Measurements from ENCODE around the gene JAKMIP2. TPM values are rescaled to one million over a fixed set of nuclear protein-coding genes. Genes with fewer than 3 reads are reported as not detected.

JAKMIP2 gene
- total and polyA plus RNA-seq, 2 experiments from 2014 or later = 0.23 TPM; not detected in 1

DNA sequence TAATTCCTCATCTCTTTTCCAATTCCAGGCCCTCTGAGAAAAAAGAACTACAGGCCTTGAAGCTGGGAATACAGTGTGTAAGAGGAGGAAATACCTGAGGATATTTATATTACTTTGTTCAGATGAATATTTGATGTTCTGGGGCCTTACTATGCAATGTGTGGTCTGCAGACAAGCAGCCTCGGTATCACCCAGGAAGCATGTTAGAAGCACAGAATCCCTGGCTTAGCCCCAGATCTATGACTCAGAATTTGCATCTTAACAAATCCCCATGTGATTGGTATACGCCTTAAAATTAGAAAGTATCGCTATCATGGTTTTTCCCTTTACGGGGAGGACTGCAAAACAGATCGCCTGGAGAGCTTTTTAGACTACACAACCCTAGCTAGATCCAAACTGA, 121.0 kb downstream of the JAKMIP2 start:
- no peaks in the 10 kb centered on the region for H3F3A ChIP-seq (ENCODE audit: insufficient read depth)
- no peaks in the 10 kb centered on the region for H3K9me2 ChIP-seq (ENCODE audit: insufficient read depth)
- H3K27me3 ChIP-seq (replicated peaks; ENCODE audit: insufficient read depth) = peaks cover 11% of the 10 kb centered on the region
- H3K27ac ChIP-seq = no peak overlapping the region
- no peaks in the 10 kb centered on the region for H3K36me3 ChIP-seq (ENCODE audit: low read depth)
- DNase-seq = no peak
- no peaks in the 10 kb centered on the region for H4K20me1 ChIP-seq (ENCODE audit: insufficient read depth)
- H3K4me2 ChIP-seq (ENCODE audit: unreplicated experiment) = no peak overlapping the region
- no peaks in the 10 kb centered on the region for H3K9me3 ChIP-seq (ENCODE audit: low read depth)
- no peak overlapping the region for H2AFZ ChIP-seq
- no peak for TF ChIP-seq EZH2phosphoT487 (IDR thresholded peaks at IDR 0.05; ENCODE audit: insufficient read depth, low read depth)
- TF ChIP-seq EZH2 (IDR thresholded peaks at IDR 0.05; ENCODE audit: insufficient read depth, poor library complexity, severe bottlenecking) = no peak
- no peaks in the 10 kb centered on the region for H3K4me1 ChIP-seq (ENCODE audit: insufficient read depth)
- H3K9ac ChIP-seq = no peak overlapping the region
- H3K4me3 ChIP-seq = no peak overlapping the region
- WGBS, 2 experiments (ENCODE audit: low coverage in 1 of 2, low lambda C conversion rate in 2 of 2, missing lambda C conversion rate in 2 of 2) = 64 to 69% methylated on average over 5 of the region's 5 CpGs
- in situ Hi-C loops (cut with MboI) = no loop called here
- H3K79me2 ChIP-seq (ENCODE audit: insufficient read depth) = no peaks in the 10 kb centered on the region

DNA sequence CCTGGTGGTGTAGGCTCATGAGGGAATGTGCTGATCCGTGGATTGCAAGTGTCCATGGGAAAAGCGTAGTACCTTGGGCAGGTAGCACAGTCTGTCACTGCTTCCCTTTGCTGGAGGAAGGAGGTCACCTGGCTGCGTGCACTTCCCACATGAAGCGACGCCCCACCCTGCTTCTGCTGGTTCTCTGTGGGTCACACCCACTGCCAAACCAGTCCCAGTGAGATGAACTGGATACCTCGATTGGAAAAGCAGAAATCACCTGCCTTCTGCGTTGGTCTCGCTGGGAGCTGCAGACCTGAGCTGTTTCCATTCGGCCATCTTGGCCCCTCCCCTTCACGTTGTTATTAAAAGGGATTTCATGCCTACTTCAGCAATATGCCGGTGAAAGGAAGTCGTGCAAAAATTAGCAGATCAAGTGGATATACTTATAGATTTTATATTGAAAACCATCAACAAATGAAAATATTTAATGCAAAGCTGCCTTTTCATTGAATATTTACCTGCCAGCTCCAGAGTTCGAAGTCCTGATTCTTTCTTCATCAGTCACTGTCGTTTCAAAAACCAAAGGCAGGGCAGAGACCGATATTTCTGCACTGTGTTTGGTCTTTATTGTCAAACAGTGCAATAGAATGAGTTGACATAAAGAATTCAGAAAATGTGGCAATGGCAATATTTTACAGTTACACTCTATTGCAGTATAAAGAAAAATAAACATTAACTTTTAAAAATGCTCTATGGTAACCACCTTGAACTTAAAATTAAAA, 123.2 kb downstream of the JAKMIP2 start:
- no peak overlapping the region for H2AFZ ChIP-seq
- no peak for DNase-seq
- H3K27ac ChIP-seq = no peak overlapping the region
- no peaks in the 10 kb centered on the region for H4K20me1 ChIP-seq (ENCODE audit: insufficient read depth)
- no peaks in the 10 kb centered on the region for H3K36me3 ChIP-seq (ENCODE audit: low read depth)
- peaks cover 9% of the 10 kb centered on the region for H3K27me3 ChIP-seq (replicated peaks; ENCODE audit: insufficient read depth)
- H3K9ac ChIP-seq = no peak overlapping the region
- H3K9me3 ChIP-seq (ENCODE audit: low read depth) = no peaks in the 10 kb centered on the region
- 36 to 40% methylated on average over 15 of the region's 15 CpGs for WGBS, 2 experiments (ENCODE audit: low coverage in 1 of 2, low lambda C conversion rate in 2 of 2, missing lambda C conversion rate in 2 of 2)
- H3K4me2 ChIP-seq (ENCODE audit: unreplicated experiment) = no peak overlapping the region
- H3K9me2 ChIP-seq (ENCODE audit: insufficient read depth) = no peaks in the 10 kb centered on the region
- TF ChIP-seq EZH2phosphoT487 (IDR thresholded peaks at IDR 0.05; ENCODE audit: insufficient read depth, low read depth) = no peak
- no peak for TF ChIP-seq EZH2 (IDR thresholded peaks at IDR 0.05; ENCODE audit: insufficient read depth, poor library complexity, severe bottlenecking)
- no peak overlapping the region for H3K4me3 ChIP-seq
- H3K79me2 ChIP-seq (ENCODE audit: insufficient read depth) = no peaks in the 10 kb centered on the region
- no peaks in the 10 kb centered on the region for H3K4me1 ChIP-seq (ENCODE audit: insufficient read depth)
- in situ Hi-C loops (cut with MboI) = no loop called here
- H3F3A ChIP-seq (ENCODE audit: insufficient read depth) = no peaks in the 10 kb centered on the region

DNA sequence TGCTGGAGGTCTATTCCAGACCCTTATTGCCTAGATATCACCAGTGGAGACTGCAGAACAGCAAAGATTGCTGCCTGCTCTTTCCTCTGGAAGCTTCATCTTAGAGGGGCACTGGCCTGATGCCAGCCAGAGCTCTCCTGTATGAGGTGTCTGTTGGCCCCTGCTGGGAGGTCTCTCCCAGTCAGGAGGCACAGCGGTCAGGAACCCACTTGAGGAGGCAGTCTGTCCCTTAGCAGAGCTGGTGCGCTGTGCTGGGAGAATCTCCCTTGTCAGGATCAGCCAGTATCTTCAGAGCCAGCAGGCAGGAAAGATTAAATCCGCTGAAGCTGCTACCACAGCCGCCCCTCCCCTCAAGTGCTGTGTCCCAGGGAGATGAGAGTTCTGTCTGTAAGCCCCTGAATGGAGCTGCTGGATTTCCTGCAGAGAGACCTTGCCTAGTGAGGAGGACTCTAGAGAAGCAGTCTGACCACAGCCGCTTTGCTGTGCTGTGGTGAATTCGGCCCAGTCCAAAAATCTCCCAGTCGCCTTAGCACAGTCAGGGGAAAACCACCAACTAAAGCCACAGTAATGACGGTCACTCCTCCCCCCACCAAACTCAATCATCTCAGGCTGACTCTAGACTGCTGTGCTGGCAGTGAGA, 124.1 kb downstream of the JAKMIP2 start:
- Histone ChIP-seq H3F3A (ENCODE audit: insufficient read depth) (no peaks in the 10 kb centered on the region), H3K36me3 (ENCODE audit: low read depth) (no peaks in the 10 kb centered on the region), H3K4me3 (no peak overlapping the region), H4K20me1 (ENCODE audit: insufficient read depth) (no peaks in the 10 kb centered on the region), H3K9me2 (ENCODE audit: insufficient read depth) (no peaks in the 10 kb centered on the region), H3K9ac (no peak overlapping the region), H3K27ac (no peak overlapping the region), H3K79me2 (ENCODE audit: insufficient read depth) (no peaks in the 10 kb centered on the region), H2AFZ (no peak overlapping the region), H3K9me3 (ENCODE audit: low read depth) (no peaks in the 10 kb centered on the region), H3K4me1 (ENCODE audit: insufficient read depth) (no peaks in the 10 kb centered on the region), H3K27me3 (replicated peaks; ENCODE audit: insufficient read depth) (peaks cover 5% of the 10 kb centered on the region), H3K4me2 (ENCODE audit: unreplicated experiment) (no peak overlapping the region)
- WGBS, 2 experiments (ENCODE audit: low coverage in 1 of 2, low lambda C conversion rate in 2 of 2, missing lambda C conversion rate in 2 of 2) = 48% methylated on average over 8 of the region's 8 CpGs
- TF ChIP-seq EZH2phosphoT487 (IDR thresholded peaks at IDR 0.05; ENCODE audit: insufficient read depth, low read depth) (no peak), EZH2 (IDR thresholded peaks at IDR 0.05; ENCODE audit: insufficient read depth, poor library complexity, severe bottlenecking) (no peak)
- no peak for DNase-seq
- in situ Hi-C loops (cut with MboI) = no loop called here

DNA sequence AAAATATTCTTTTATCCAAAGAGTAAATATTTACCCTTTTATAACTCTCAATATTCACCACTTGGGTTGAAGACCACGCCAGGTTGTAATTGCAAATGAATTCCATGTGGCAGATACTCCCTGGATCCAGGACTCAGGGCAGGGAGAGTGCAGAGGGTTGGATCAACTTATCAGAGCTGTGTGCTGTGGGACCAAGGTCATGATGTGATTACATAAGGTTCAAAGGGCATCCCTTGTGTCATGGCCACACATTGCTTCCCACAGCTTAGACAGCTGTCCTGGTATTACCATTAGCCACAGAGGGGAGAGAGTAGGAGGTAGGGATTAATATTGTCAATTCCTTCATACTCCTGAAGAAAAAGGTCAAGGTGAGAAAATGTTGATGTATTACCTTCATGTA, 133.9 kb downstream of the JAKMIP2 start:
- Histone ChIP-seq H3K36me3 (ENCODE audit: low read depth) (no peaks in the 10 kb centered on the region), H3K9me2 (ENCODE audit: insufficient read depth) (no peaks in the 10 kb centered on the region), H3K4me3 (no peak overlapping the region), H3K4me1 (ENCODE audit: insufficient read depth) (no peaks in the 10 kb centered on the region), H3K79me2 (ENCODE audit: insufficient read depth) (no peaks in the 10 kb centered on the region), H3F3A (ENCODE audit: insufficient read depth) (no peaks in the 10 kb centered on the region), H3K27ac (no peak overlapping the region), H3K9ac (no peak overlapping the region), H4K20me1 (ENCODE audit: insufficient read depth) (no peaks in the 10 kb centered on the region), H2AFZ (no peak overlapping the region), H3K9me3 (ENCODE audit: low read depth) (no peaks in the 10 kb centered on the region), H3K4me2 (ENCODE audit: unreplicated experiment) (no peak overlapping the region), H3K27me3 (replicated peaks; ENCODE audit: insufficient read depth) (no peaks in the 10 kb centered on the region)
- TF ChIP-seq EZH2phosphoT487 (IDR thresholded peaks at IDR 0.05; ENCODE audit: insufficient read depth, low read depth) (no peak), EZH2 (IDR thresholded peaks at IDR 0.05; ENCODE audit: insufficient read depth, poor library complexity, severe bottlenecking) (no peak)
- in situ Hi-C loops (cut with MboI) = loop anchor here (10.0 kb wide), 1 partner anchor 156 kb away; no protein-coding TSS in a partner anchor
- DNase-seq = no peak
- WGBS, 2 experiments (ENCODE audit: low coverage in 1 of 2, low lambda C conversion rate in 2 of 2, missing lambda C conversion rate in 2 of 2) = 12 to 18% methylated on average over 1 of the region's 1 CpG

Data from GM23248 (cell line).